Measurements from ENCODE around the gene MITF.

Gene MITF

GRCh38 chr3:69725994-69726571 lies 13.2 kb upstream of the MITF start:
- no peak for DNase-seq (ENCODE audit: low read depth)

DNA sequence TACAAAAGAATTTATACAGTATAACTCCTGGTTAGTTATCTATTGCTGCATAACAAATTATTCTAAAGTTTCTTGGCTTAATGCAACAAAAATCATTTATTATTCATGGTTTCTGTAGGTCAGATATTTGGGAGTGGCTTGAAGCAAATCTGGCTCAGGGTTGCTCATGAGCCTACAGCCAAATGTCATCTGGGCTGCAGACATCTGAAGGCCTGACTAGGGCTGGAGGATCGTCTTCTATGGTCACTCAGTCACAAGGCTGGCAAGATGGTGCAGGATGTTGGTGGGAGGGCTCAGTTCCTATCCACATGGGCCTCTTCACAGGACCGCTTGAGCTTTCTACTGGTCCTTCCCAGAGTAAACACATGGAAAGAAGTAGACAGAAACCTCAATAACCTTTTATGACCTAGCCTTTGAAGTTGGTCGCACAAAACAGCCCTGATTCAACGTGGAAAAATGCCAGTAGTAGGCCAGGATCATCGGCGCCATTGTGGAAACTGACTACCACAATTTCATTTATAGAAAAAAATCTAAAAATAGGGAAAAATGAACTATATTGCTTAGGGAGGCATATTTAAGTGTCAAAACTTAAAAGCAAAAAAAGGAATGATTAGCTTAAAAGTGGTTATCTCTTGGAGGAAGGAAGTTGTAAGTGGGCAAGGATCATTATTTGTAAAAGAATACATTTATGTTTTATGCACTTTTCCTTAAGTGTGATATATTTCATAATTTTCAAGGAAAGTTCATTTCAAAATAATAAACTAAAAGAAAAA lies 9.9 kb upstream of the MITF start:
- no peak for DNase-seq (ENCODE audit: low read depth)

DNA sequence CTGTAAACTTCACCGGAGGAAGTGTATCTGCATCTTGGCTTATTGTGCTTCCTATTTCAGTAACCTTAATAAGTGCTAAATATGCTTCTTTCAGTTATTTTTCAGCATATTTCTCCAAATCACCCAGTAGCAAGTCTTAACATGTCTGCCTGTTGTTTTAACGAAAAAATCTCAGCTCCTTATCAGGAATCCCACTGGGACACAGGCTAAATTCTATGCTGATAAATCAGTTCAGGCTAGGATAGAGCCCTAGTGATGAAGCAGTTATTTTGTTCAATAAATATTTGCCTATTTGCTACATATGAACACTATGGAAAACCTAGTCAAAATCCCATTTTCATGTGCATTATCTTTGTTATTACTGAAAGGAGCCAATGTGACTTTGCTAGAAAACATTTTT lies 8.2 kb upstream of the MITF start:
- DNase-seq (ENCODE audit: low read depth), result no peak

DNA sequence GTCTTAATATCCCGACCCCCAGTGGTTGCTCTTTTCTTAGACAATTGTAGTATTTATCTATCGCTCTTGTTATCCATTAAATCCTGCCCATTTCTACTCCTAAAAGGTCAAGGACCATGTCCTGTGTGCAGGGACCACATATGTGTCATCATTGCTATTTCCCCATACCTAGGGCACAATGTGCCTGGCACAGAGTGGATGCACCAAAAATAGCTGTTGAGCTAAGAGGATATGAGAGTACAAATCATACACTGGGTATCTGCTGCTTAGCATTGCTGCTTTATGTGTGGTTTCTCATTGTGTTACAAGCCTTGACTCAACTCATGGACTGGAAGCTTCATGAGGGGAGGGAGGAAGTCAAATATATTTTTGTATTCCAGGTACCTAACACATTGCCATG lies 3.4 kb upstream of the MITF start:
- DNase-seq (ENCODE audit: low read depth), result no peak

DNA sequence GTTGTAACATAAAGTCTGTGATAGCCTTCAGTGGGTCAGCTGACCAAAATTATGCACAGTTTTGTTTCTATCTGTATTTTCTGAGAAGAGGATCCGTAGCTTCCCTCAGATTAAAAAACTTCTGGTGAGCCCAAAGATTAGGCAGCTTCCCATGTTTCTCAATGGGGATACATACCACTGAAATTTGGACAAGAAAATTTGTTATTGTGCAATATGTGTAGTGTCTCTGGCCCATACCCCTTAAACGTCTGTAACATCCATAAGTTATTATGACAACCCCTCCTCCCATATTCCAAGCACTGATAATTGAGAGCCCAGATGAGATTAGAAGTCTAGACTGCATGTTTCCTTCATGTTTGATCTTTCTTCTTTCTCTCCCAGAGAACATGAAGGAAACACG lies 1.9 kb upstream of the MITF start:
- DNase-seq (ENCODE audit: low read depth), result no peak

DNA sequence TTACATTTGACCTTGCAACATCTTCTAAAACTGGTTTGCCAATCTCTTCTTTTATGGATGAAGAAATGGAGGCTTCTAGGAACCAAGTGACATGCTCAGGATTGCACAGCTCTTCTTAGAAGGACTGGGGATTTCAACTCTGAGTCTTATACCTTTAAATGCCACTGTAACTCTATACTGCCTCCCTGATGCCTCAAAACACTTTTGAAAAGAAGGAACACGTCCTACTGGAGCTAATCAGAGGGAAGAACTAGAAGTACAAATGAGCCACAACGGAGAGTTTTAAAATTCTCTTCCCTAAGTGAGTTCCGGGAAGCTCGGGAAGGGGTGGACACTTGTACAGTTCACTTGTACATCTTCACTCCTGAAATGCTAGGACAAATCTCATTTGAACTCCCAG lies 949 bp upstream of the MITF start:
- DNase-seq (ENCODE audit: low read depth), result no peak

- DNase-seq (ENCODE audit: low read depth), result no peak
These were observed 433 bp upstream of the MITF start for GRCh38 chr3:69738859-69739203.

DNA sequence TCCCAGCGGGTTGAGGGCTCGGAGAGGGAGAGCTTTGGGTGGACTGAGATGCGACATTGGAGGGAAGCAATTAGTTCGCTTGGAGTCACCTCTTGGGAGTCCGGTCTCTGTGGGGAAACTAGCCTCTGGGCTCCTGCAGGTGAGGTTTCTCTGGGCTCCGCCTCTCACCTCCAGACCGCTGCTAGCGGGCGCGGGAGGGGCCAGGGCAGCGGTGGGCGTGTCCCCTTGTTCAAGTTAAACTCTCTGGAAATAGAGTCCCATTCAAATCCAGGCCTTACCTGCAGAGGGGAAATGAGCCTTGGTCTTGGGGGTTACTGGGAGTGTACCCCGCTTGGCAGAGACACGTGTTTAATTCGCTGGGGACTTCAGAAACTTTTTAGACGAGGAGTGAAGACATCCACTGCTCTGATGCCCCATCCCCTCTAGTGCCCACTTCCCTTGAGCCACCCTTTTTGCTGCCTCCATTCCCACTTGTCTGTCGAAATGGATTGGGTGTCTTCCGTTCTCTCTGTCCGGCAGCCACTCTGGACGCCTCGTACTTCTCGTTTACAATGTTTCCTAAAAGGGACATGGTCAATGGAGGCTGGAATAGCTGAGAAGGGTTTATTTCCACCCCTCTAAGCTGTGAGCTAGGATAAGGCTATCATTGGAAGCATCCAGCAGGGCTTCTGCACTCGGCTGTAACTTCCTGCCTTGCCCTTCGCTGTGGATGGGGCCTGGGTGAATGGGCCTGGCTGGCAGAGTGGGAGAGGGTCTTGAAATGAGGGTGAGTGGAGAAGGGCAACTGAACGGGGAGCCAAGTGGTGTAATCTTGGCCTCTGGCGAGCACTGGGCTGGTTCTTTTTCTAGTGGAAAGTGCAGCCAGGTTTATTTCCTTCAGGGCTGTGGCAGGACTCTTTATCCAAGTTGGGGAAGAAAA lies 1.1 kb downstream of the MITF start:
- no peak for DNase-seq (ENCODE audit: low read depth)

GRCh38 chr3:69741032-69741767 lies 1.9 kb downstream of the MITF start:
- no peak for DNase-seq (ENCODE audit: low read depth)

DNA sequence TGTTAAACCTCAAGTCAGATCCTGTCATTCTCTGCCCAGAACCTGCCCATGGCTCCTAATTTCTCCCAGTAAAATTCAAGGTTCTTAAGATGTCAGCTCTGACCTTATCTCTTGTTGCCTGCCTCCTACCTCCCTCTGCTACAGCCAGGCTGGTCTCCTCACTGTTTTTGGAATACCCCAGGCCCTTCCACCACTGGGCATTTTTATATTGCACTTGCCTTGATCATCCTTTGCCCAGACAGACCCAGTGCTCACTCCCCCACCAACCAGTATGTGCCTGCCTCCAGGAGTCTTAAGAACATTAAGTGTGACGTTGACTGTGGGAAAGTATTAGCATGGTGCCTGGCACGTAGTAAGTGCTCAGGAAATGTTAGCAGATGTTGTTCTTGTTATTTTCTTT lies 3.1 kb downstream of the MITF start:
- no peak for DNase-seq (ENCODE audit: low read depth)

GRCh38 chr3:69743975-69744906 lies 5.0 kb downstream of the MITF start:
- DNase-seq (ENCODE audit: low read depth), result no peak

- DNase-seq (ENCODE audit: low read depth), result no peak
These were observed 6.2 kb downstream of the MITF start for GRCh38 chr3:69745505-69745904.

GRCh38 chr3:69746119-69746518 lies 6.9 kb downstream of the MITF start:
- DNase-seq (ENCODE audit: low read depth), result no peak

- DNase-seq (ENCODE audit: low read depth), result no peak
These were observed 8.4 kb downstream of the MITF start for GRCh38 chr3:69747511-69748258.

GRCh38 chr3:69748503-69748902 lies 9.2 kb downstream of the MITF start:
- DNase-seq (ENCODE audit: low read depth), result no peak

DNA sequence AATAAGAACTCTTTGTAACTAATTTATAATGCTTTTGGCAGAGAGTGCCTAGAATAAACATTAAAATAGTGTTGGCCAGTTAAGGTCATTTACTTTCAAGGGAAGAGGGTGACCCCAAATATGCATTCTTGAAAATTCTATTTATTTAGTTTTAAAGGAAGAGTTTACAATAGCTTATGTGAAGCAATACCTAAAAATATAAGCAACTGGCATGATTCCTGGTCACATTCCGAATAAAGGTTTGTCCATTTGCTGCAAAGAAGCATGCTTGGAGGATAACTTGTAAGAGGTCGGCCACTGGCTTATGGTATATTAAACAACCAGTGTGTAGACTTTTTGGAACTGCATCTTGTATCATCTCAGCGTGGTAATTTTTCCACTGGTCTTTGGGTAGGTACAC lies 10.2 kb downstream of the MITF start:
- DNase-seq (ENCODE audit: low read depth), result no peak

DNA sequence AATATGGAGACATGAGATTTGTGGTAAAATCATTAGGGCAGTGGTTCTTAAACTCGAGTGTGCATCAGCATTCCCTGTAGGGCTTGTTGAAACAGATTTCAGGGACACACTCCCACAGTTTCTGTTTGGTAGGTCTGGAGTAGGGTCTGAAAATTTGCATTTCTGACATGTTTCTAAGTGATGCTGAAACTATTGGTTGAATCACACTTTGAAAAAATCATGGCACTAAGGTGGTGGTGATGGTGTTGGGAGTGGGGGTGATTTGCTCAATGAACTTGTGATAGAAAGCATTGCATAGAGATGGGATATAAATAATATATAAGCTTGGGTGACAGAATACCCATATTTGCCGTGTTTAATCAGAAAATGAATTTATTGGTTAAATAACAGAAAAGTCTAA lies 11.3 kb downstream of the MITF start:
- no peak for DNase-seq (ENCODE audit: low read depth)

GRCh38 chr3:69751074-69751476 lies 11.8 kb downstream of the MITF start:
- no peak for DNase-seq (ENCODE audit: low read depth)

- no peak for DNase-seq (ENCODE audit: low read depth)
These were observed 13.0 kb downstream of the MITF start for GRCh38 chr3:69752241-69752640.

DNA sequence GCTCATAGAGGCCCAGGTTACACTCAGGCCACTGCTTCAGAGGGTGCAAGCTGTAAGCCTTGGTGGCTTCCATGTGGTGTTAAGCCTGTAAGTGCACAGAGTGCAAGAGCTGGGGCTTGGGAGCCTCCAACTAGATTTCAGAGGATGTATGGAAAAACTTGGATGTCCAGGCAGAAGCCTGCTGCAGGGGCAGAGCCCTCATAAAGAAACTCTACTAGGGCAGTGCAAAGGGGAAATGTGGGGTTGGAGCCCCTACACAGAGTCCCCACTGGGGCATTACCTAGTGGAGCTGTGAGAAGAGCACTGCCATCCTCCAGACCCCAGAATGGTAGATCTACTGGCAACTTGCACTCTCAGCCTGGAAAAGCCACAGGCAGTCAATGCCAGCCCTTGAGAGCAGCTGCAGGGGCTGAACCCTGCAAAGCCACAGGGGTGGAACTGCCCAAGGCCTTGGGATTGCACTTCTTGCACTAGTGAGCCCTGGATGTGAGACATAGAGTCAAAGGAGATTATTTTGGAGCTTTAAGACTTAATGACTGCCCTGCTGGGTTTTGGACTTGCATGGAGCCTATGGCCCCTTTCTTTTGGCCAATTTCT lies 14.0 kb downstream of the MITF start:
- DNase-seq (ENCODE audit: low read depth), result no peak

Measured in HS-5 (cell line).